Activated CD8-positive, alpha-beta memory T cell treated with anti-CD3 and anti-CD28 coated beads for 1 hour (primary cell): ENCODE data around the gene SPSB4.

Experiments used
- DNase-seq, 2 donors: peaks; one replicate each; pipeline ENCODE4 v3.0.0-alpha.2; 2020; ENCODE audit warnings: low read depth in 1 of 2; ENCODE audit errors: extremely low read depth in 1 of 2

Gene SPSB4

GRCh38 chr3:141073580-141073979 lies 22.4 kb downstream of the SPSB4 start:
- DNase-seq: no peak

GRCh38 chr3:141074529-141074928 lies 23.4 kb downstream of the SPSB4 start:
- no peak for DNase-seq

GRCh38 chr3:141076036-141076773 lies 25.1 kb downstream of the SPSB4 start:
- DNase-seq: no peak

DNA sequence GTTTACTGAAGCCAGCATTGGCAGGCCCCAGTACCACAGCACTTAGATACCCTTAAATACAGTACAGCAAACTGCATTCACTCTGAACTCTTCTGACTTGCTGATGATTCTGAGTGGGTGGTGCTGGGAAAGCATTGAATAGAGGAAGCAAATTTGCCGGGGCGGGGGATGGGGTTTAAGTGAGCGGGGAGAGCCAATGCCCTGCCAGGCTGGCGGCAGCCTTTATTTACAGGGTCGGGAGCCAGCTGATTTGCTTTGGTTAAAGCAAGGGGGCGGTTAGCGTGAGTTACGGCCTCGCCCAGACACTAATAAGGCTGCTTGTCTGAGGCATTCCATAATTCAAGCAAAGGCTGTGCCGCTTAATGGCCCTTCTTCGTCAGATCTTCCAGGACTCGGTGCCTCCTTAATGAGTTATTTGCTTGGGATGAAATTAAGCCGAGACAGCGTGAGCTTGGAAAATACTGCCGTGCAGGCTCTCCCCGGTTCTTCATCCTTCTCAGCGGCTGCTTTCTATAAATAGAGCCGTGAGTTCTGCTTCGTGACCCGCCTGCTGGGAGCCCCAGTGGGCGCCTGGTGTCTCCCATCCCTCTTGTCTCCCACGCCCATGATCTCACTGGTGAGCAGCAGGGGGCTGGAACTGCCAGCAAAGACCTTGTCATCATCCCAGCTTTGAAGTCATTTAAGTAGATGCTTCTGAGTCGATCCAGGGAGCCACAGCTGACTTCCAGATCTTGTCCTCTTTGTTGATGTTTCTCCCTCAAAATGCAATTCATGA lies 25.8 kb downstream of the SPSB4 start:
- no peak for DNase-seq

- DNase-seq: no peak
Measured at GRCh38 chr3:141077631-141078030, 26.5 kb downstream of the SPSB4 start.

GRCh38 chr3:141078200-141078599 lies 27.1 kb downstream of the SPSB4 start:
- DNase-seq: no peak

- DNase-seq: no peak
Measured at GRCh38 chr3:141080431-141080830, 29.3 kb downstream of the SPSB4 start.

GRCh38 chr3:141081141-141081795 lies 30.1 kb downstream of the SPSB4 start:
- DNase-seq: no peak

DNA sequence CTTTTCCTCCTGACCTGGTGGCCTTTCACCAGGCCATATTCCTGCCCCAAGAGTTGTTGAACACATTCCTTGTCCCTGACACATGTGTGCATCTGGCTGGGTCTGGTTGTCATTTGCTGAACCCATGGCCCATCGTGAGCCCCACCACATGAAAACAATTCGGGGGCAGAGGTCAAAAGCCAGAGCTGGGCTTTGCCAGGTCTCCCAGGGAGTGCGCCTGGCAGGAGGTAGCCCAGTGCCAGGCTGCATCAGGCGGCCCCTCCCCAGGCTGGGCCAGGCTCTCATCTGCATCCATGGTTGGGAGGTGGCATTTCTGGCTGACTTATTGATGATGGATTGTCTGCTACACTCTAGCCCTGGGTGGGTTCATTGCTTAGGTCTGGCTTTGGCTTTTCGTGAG lies 30.9 kb downstream of the SPSB4 start:
- DNase-seq: no peak

DNA sequence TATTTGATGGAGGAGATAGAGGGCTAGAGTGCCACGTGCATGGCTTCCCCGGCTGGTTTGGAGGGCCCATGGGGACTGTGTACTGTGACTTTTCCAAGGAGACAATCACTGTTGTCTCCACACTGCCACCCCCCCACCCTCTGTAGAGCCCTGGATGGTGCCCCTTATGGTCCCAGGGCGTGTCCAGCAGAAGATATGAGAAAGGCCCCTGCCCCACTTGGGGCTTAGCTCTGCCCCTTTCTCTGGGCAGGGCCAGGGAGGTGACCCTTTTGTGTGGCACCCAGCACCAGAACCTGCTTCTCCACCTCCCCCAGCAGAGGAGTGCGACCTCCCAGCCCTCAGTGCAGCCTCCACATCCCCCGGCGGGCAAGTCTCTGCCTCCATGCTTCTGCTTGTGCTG lies 32.1 kb downstream of the SPSB4 start:
- no peak for DNase-seq

DNA sequence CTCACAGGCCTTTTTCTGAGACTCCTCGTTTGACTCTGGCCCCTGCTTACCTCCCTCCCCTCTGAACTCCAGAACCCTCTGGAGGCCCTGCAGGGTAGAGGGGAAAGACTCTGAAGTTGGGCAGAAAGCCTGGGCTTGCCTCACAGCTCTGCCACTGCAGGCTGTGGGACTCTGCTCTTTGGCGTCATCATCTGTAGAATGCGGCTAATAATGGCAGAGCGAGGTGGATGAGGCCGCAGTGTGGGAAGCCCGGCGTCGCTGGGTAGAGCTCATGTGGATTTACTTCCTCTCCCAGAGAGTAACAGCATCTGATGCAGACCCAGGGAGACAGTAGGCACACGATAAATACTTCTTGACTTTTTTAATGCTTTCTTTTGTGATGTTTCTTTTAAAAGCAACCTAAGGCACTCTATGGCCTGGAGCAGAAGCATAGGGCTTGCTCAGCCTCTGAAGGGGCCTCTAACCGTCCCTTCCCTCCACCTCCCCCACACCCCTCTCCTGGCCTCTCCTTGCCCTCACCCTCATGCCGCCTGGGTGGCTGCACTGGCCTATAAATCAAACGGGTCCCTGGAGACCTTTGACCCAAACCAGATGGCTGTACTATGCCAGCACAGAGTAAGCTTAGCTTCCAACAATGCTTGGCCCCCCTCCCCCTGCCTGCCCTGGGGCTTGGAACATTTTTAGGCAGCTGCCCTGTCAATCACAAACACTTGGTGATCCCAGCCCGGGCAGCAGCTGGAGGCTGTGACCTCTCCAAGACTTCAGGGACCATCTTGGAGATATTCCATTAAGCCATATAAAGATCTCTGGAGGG lies 32.9 kb downstream of the SPSB4 start:
- no peak for DNase-seq

GRCh38 chr3:141085343-141086070 lies 34.4 kb downstream of the SPSB4 start:
- DNase-seq: no peak

DNA sequence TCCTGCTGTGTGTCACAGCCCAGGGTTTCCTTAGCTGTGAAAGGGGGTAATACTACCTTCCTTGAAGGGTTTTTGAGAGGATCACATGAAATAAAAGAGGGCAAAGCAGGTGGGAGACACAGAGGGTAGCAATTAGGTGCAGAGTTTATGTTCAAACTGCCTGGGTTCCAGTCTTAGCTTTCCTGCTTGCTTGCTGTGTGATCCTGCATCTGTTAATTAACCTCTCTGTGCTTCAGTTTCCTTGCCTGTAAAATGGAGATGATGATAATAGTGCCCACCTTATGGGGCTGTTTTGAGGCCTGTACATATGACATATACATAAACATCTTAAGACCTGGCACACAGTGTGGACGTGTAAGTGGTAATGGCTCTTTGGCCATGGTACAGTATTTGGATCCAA lies 35.0 kb downstream of the SPSB4 start:
- no peak for DNase-seq

DNA sequence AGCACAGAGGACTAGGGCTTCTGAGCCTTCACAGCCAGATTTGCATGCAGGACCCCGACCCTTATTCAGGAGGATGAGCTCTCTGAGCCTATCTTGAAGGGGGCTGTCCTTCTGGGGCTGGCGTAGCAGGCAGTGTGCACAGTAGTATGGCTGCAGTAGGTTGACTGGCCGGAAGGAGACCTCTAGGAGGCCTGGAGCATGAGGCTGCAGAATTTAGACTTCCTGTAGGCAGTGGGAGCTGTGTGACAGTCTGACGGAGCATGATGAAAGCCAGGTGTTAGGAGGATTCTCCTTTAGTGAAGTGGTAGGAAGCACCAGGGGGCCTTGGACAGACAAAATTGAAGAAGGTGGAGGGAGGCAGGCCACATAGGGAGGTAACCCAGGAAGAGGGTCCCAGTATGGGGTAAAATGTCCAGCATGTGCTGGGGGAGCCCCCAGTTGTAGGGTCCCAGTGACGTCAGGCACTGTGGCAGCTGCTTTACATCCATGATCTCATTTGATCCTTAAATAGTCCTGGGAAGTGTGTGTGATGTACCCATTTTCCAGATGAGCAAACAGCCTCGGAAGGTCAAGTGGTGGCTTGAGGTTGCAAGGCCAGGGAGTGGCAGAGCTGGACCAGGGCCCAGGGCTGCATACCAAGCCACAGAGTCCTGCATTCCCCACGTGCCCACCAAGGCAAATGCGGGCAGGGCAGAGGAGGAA lies 36.1 kb downstream of the SPSB4 start:
- DNase-seq: no peak

DNA sequence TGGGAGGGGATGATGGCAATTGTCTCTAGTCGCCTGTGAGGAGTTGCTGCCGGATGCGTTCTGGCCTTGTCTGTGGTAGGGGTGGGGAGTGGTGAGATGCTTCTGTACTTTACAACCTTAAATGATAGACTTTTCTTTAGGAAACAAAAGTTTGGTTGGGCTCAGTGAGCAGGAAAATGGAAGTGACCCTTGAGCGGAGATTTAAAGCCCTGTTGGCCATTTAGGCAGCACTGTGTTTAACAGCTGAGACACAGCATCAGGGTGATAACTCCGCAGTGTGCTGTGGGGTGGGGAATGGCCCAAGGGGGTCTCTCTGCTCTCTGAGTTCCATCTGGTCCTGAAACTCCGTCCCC lies 36.6 kb downstream of the SPSB4 start:
- no peak for DNase-seq

GRCh38 chr3:141089339-141090152 lies 38.4 kb downstream of the SPSB4 start:
- no peak for DNase-seq

GRCh38 chr3:141091426-141091825 lies 40.3 kb downstream of the SPSB4 start:
- no peak for DNase-seq

DNA sequence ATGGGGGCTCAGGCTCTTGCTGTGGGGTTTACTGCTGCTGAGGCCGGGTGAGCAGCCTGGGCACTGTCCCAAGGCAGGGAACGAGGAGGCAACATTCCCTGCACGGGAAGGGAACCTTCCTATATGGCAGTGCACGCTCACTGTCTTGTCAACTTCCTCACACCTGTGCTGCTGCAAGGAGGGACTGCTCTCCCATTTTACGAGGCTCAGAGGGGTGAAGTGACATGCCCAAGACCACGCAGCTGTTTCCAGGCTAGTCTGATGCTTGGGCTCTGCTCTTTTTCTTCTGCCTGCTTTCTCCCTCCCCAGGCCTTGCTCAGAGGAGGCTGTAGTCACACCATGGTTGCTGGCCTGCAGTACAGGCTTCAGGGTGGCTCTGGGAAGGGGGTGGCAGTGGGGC lies 41.5 kb downstream of the SPSB4 start:
- no peak for DNase-seq

DNA sequence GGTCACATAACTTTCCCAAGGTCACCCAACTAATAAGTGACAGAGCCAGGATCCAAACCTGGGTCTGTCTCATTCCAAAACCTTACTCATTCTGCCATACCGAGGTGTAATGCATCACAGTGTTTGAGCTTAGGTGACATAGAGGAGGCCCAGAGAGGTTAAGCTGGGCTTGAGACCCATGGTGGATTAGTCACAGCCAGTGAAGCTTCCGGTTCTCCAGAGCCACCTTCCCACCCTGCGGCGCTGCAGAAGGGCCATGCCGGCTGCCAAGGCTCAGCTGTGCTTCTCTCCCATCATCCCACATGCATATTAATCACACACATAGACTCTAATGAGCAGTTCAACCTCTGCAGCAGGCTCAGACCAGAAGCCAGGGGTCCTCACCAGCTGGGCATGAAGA lies 42.2 kb downstream of the SPSB4 start:
- DNase-seq: no peak
